EL (cell line): ENCODE data around the gene PNMA6F.

ENCODE experiments used
- DNase-seq: peaks from one replicate; pipeline ENCODE4 v3.0.0-alpha.2; 2016

PNMA6F gene

DNA sequence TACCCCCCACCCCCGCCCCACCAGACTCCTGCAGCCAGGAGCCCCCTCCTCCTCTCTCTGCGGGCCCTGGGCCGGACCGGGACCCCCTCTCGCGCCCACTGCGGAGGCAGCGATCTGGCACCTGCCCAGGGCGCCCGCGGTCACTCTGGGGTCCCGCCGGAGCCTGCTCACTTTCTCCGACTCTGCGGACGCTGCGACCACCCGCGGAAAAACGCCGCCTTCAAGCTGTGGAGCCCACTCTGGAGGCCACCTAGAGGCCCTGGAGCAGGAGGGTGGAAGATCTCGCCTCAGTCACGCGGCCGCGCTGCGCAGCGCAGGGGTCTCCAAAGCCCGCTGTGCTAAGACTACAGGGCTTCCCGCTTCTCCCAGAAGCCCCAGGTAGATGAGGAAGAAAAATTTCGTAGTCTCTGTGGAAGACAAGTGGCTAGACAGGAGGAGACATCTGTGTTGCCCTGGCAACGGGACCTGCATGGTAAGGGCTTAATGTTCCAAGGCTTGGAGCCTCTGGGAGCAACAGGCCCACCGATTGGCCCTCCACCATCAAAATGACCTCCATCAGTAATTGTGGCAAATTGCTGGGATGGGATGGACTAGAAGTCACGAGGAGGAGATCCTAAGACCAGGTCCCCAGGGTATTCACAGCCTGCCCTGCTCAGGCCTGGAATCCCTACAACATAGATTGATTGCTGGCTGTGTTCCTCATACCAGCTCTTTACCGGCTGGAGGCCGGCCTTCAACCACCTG lies at the start of gene PNMA6F:
Gene PNMA6F, minus strand, starts transcription at position 387 of the 744 bp plus-strand sequence. CDS start 1,093 bp downstream, outside the sequence.
- DNase-seq = no peak

DNA sequence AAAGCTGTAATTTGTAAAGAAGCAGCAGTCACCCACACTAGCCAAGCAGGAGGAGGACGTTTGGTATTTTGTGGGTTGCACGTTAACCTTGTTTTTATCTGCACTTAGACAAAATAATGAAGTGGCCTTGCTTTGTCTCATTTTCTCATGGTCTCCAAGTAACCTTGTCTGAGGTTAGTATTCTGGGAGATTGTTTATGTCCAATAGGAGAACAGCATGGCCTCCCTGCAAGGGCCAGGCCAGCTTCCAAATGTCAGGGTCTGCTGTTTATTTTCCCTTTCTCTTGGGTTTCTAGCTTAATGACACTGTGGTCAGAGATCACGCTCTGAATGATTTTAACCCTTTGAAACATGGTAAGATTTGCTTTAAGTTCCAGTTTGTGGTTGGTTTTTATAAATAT lies 49.7 kb upstream of the PNMA6F start:
- DNase-seq = no peak

DNA sequence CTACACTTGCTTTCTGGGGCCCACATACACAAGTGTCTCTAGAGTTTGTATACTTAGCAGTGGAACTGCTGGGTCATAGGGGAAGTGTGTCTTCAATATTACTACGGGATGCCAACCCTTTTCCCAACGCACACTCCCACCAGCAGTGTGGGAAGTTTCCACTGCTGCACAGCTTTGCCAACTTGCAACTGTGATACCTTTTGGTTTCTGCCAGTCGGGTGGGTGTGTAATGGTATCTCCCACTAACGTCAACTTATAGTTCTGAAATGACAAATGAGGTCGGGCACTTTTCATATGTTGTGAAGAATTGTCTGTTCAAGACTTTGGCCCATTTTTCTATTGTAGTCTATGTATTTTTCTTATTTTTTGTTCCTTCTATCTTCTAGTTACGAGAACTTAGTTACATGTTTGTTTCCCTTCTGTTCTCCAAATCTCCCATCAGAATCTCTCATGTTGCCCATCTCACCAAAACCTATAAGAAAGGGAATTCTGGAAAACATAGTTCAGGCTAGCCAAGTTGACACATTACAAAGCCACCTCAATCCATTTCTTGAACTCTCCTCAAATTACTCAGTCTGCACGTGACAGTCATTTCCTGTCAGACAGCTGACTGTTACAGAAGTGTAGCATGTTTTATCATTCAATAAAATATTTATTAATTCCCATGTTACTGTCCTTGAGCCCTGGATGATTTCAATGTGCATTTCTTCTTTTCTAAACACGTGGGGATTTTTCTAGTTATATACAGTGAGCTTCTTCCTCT lies 48.9 kb upstream of the PNMA6F start:
- DNase-seq = no peak

DNA sequence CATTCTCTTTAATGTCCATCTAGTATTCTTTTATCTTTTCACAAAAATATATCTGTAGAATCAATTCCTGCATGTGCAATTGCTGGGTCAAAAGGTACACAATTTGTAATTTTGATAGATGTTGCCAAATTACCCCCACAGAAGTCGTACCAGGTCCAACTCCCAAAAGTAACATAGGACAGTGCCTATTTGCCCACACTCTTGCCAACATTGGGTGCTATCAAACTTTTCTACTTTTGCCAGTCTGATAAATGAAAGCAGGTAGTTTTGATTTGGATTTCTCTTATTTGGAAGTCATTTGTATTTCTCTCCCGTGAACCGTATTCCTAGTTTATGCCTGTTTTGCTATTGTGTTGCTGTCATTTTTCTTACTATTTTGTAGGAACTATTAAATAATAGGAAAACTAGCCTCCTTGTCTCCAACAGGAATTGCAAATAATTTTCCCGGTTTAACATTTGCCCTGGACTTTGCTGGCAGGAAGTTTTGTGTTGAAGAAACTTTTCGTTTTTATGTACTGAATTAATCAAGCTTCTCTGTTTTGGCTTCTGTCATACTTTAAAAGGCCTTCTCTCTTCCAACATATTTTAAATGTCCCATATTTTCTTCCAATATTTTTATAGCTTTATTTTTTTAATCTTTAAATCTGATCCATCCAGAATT lies 45.4 kb upstream of the PNMA6F start:
- no peak for DNase-seq

DNA sequence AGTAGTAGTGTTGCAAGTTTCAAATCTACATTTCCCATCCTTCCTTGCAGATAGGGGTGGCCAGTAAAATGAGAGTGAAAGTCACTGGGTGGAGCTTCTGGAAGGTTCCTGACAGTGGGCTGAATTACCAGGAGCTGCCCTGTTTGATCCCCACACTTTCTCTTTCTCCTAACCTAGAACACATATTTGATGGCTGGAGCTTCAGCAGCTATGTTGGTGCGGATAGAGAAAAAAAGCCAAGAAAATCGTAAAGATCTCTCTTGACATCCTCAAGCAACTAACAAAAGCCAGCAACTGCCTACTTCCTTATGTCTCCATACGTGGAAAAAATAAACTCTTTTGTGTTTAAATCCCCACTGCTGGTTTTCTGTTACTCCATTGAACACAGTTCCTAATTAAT lies 44.6 kb upstream of the PNMA6F start:
- DNase-seq = no peak

DNA sequence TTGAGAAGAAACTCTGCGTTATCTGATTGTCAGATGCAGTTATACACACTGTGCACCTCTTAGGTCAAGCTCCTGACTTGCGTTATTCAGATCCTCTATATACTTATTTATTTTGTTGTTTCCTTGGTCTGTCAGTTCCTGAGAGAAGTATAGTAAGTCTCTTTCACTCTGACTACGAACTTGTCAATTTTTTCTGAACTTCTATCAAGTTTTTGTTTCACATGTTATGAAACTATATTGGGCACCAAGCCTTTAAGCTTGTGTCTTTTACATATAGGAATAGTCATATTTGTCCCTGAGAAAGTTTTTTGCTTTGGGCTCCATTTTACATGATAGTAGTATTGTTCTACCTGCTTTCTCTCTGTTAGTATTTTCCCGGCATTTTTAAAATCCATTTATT lies 44.1 kb upstream of the PNMA6F start:
- DNase-seq = no peak

DNA sequence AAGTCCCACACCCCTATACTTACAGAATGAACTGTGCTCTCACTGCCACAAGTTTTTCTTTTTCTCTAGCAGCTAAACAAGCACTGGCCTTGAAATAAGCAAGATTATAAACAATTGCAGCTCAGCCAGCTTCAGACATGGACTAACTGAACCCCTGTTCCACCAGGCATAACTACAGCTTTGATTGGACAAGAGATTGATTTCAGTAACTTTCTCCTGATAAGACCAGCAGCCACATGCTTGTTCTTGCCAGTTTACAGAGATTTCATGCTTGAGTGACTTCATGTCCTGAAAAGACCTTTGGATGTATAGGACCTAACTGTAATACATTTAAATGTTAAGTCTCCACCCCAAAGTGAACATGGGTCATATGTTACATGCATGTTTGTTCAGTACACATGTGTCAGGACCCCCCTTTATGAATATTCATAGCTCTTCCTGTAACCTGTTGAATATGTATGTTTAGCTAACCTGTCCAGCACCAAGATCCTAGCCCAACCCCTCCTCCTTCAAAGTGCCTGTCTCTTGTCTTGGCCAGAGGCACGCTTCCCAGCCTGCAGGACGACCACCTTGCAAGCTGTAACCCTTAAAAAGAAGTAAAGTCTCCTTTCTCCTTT lies 40.3 kb upstream of the PNMA6F start:
- DNase-seq = no peak

DNA sequence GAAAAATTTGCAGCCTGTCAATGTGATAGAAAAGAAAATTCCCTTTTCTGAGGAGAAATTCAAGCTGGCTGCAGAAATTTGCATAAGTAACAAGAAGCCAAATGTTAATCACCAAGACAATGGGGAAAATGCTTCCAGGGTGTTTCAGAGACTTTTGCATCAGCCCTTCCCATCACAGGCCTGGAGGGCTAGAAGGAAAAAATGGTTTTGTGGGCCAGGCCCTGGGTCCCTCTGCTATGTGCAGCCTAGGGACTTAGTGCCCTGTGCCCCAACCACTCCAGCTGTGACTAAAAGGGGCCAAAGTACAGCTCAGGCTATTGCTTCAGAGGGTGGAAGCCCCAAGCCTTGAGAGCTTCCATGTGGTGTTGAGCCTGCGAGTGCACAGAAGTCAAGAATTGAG lies 36.3 kb upstream of the PNMA6F start:
- DNase-seq = no peak

DNA sequence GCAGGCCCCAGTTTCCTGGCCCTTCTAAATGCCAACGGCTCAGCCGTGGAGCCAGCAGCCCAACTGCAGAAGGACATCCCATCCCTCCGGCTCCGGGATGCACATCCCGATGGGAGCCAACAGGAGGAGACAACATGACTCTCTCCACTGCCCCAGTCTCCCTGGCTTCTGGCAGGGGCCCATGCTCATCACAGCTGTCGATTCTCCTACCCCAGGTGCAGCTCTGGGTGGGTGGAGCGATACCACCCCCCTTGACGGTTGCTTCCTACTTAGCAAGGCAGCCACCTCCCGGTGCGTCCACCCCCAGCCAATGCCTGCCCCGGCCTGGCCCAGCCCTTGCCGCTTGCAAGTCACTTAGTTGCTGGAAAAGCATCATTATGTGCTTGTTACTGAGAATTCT lies 31.8 kb upstream of the PNMA6F start:
- no peak for DNase-seq

DNA sequence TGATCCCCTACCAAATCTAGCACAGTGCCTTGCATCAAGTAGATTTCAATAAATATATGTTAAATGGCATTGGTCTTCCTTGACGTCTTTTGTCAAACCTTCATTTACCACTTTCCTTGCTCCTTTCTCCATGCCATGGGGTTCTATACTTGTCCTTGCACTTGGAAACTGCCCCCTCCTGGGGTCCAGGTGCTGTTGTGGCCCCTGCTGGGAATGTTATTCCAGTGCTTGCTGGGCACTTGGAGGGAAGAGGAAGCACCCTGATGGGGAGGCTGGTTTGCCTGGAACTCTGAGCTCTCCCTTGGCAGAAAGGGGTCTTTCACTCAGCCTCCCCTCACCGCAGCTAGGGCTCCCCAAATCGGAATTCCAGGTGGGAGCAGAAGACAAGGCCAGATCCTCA lies 31.3 kb upstream of the PNMA6F start:
- DNase-seq = no peak

DNA sequence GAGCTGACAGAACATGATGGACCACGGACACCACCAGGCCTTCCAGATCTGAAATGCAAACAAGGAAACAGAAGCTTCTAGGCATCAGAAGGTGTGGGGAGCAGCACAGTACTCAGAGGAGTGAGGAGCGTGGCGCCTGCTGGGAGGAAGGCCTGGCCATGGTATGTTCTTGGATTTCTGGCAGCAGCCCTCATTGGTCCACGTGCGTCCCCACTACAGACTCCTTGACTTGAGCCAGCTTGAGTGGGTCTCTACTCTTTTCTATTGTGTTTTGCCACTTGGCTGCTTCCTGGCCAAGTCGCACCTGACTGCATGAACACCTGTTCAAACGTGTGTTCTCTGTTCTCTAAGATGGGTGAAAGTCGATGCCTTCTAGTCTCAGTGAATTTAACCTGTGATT lies 30.4 kb upstream of the PNMA6F start:
- DNase-seq = no peak

DNA sequence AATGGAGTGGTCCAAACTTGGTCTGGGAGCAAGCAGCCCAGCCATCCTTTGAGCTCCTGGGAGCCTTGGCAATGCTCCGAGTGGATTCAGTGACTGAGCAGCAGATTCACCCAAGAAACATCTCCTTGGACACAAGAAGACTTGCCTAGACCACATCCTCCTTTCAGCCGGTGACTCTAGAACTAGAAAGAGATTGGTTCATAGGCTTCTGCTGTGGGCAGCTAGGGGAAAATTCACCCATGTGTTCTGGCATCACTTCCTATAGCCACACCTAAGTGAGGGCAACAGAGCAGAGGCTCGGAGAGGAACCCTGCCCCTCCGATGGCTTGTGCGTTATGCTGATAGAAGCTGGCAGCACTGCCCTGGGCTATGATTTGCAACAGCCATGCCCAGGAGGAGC lies 28.4 kb upstream of the PNMA6F start:
- peak; percentile 6 for DNase-seq

DNA sequence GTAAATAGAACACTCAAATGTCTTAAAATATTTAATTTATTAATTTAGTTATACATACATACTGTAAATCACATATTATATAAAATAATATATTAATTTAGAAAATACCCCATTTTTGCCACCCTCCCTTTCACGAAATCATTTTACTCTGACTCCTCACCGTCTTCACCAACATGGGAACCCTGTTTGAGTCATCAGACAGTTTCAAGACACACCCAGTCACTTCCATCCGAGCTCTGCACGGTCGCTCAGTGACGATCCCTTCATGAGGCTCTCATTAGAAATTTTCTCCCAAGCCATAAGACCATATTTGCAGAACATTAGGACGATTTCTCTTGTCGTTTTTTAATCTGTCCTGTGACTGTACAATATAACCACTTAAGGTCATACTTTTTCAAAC lies 26.9 kb upstream of the PNMA6F start:
- DNase-seq = no peak

DNA sequence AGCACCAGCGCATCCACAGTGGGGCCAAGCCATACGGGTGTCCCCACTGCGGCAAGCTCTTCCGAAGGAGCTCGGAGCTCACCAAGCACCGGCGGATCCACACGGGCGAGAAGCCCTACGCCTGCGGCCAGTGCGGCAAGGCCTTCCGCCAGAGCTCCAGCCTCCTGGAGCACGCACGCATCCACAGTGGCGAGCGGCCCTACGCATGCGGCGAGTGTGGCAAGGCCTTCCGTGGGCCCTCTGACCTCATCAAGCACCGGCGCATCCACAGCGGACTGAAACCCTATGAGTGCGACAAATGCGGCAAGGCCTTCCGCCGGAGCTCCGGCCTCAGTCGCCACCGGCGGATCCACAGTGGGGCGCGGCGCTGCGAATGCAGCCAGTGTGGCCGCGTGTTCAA lies 26.0 kb upstream of the PNMA6F start:
- DNase-seq = no peak

DNA sequence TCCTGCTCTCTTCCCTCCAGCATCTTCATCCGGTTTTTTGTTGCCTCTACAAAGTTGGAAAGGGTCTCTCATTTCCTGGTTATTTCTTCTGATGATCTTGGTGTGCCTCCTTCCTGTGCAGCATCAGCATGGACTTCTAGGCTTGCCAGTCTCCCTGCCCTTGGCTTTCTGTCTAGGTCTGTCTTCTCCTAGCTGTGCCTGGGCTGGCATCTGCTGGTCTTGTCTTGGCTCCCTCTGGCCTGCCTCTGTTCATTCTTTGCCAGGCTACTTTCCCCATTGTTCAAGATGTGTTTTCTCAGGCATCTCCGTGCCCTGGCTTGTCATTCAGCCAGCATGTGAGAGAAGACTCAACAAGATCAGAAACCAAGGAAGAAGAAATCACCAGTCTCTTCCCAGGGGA lies 22.1 kb upstream of the PNMA6F start:
- DNase-seq = no peak

DNA sequence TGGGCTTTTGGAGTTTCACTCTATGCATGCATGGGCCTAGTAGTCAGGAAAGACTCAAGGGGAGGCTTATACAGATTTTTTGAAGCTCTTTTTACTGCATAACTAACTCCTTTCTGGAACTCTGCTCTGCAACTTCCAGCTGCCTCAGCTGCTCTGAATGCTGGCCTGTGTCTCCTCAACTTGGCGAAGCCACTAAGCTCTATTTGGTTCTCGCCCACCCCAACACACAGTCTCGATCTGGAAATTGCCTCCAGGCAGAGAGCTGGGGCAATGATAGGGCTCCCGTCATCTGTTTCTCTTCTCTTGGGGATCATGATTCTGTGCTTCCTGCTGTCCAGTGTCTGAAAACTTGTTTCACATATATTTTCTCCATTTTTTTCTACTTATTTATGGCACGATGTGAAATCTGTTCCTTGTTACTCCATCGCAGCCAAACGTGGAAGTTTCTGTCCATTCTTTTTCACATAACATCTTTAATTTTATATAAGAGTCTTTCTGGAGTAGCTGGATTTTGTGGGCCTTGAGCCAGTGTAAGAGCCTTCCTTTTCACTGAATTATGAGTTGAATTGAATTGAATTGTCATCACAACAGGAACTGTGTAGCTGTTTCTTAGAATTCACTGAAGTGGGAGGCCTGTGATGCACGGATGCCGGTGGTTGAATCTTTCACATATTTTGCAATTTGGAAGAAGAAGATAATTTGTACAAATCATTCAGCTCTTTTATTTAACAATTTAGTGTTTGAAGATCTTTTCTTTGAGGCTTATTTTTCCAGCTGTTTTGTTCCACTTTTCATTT lies 21.4 kb upstream of the PNMA6F start:
- no peak for DNase-seq

DNA sequence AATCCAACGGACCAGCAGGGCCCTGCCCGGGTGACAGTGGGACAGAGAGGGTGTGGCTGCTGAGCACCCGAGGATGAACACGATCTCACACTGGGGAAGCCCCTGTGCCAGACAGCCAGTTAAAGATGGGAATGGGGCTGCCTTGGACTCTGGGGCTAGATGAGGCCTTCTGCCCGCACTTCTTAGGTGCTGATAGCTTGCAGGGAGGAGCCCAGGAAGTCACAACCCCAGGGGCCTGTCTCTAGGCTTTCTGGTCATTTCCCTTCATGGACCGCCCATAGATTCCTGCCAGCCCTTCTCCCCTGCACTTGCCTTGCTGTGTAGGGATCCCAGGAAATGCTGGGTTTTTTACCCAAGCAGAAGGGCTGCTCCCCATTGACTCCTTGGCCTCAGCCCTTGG lies 18.5 kb upstream of the PNMA6F start:
- no peak for DNase-seq

DNA sequence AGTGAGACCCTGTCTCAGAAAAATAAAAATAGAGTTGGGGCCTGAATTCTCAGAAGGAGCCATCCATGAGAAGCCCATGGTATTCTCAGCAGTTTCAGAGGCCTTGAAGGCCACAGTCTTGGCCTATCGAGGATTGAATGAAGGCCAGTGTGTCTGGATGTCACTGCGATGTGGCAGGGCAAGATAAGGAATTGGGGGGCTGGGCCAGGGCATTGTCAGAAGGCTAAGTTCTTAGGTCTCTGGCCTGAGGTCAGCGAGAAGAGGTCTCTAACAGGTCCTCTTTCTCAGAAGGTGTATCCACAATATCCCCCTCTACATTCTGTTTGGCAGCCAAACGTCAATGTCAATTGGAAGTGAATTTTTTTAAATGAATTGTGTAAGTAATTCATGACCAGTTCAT lies 18.1 kb upstream of the PNMA6F start:
- no peak for DNase-seq

DNA sequence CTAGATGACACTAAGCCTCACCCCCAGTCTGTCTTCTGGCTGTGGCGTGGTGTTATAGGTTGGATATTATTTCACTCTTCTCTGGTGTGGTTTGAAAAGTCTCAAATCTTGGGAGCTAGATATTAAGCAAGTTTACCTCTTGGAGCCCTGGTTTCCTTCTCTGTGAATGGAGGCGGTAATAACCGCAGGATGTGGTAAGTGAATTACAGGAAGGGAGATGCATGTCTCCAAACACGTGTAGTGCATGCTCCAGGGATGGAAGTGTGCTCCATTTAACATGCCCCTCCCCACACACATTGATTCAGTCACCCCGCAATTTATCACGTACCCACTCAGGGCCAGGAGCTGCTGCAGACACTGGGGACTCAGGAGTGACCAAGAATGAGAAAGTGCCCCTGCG lies 17.3 kb upstream of the PNMA6F start:
- no peak for DNase-seq

DNA sequence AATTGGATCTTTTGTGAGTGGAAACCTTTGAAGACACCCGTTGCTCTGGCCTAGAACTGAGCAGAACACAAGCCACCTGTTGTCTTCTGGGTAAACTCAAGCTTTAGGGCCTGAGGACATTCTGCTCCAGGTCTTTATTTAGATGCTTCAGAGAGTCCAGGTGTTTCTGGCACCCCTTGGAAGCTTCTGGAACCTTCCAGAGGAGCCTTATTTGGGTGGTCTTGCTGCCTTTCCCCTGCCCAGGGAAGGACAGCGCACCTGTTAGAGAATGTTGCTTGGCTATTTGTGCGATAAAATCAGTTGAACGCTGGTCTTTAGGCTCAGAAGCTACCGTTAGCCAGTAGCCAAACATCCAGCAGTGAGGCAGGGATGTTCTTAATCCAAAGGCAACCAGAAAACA lies 15.4 kb upstream of the PNMA6F start:
- no peak for DNase-seq

DNA sequence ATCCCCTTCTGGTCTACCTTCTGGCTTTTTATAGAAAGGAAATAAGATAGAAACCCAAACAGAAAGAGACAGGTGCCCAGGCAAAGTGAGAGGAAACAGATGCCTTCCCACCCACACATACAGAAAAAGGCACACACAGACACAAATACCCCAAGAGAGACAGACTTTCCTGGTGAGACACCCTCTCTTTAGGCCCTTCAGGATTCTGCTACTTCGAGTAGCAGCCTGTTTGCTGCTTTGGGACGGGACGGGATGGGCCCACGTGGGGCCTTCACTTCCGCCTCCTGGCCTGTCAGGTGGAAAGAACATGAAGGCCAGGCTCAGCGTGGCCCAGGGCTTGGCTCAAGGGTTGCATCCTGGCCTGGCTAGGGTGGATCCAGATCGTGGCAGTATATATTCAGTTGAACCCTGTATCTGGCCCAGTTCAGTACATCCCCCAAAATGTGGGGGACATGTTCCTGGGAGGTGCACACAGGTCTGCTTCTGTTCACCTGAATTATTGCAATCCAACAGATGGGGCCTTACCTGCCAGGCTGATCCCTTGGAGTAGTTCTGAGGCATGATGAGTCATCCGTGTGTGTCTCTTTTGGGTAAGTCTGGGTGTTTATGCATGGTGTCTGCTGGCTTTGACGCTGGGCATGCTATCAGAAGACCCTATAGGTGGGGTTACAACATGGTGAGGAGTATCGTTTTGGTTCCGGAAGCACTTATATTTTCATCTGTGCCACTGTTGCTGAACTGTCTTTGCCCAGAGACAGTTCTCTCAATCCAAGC lies 14.7 kb upstream of the PNMA6F start:
- no peak for DNase-seq
